SK-N-SH (cell line): ENCODE measurements around the gene SLC6A9. TPM values are rescaled to one million over a fixed set of nuclear protein-coding genes. Genes with fewer than 3 reads are reported as not detected.

ENCODE experiments used
- CTCF ChIA-PET: fragments of 300-600, 350-600 bp; formaldehyde crosslinking; extraction: SDS; loops from one replicate; lab custom pipeline; 2021; lab: Yijun Ruan, JAX
- POLR2A ChIA-PET: fragments of 350-600 bp; sonication (Branson Sonifier 250); formaldehyde crosslinking; extraction: SDS; loops from one replicate; lab custom pipeline; 2020; ENCODE audit warnings: antibody characterized with exemption, inconsistent platforms; lab: Yijun Ruan, JAX
- DNase-seq: peaks from one replicate; pipeline ENCODE4 v3.0.0; 2012
- H2AFZ ChIP-seq: fragments of 200-600 bp; sonication (generic); 2 replicates; pipeline ENCODE4 v1.8.1; 2016; ENCODE audit warnings: antibody characterized with exemption, mild to moderate bottlenecking, low read depth
- H3F3A ChIP-seq: fragments of 200-600 bp; sonication (generic); replicated peaks from 2 replicates; pipeline ENCODE3; 2016; ENCODE audit warnings: antibody characterized with exemption, mild to moderate bottlenecking; ENCODE audit not compliant: insufficient read depth
- H3K27ac ChIP-seq, 2 experiments: fragments of 200-500 bp in 1 of 2; fragments of 200-600 bp in 1 of 2; sonication (Bioruptor generic) in 1 of 2; sonication (generic), shearing (Covaris generic) in 1 of 2; 2 replicates each; pipeline versions ENCODE4 v1.5.1 to v1.6.1; 2014 to 2016; ENCODE audit warnings: low read depth in 2 of 2, inconsistent platforms in 1 of 2, low read length in 1 of 2, mild to moderate bottlenecking in 1 of 2, mixed read lengths in 1 of 2
- H3K27me3 ChIP-seq: fragments of 200-600 bp; sonication (generic), shearing (Covaris generic); 2 replicates; pipeline ENCODE4 v1.6.1; 2016; ENCODE audit warnings: mixed run types; ENCODE audit not compliant: insufficient read depth
- H3K36me3 ChIP-seq, 2 experiments: fragments of 200-500 bp in 1 of 2; fragments of 200-600 bp in 1 of 2; sonication (Bioruptor generic) in 1 of 2; sonication (generic) in 1 of 2; replicated peaks in 1 of 2; 2 replicates each; pipeline versions ENCODE3 to v1.5.1; 2014 to 2016; ENCODE audit warnings: low read length in 1 of 2, mild to moderate bottlenecking in 1 of 2; ENCODE audit not compliant: insufficient read depth in 2 of 2, control insufficient read depth in 1 of 2
- H3K4me1 ChIP-seq, 2 experiments: fragments of 200-500 bp in 1 of 2; fragments of 200-600 bp in 1 of 2; sonication (Bioruptor generic) in 1 of 2; sonication (generic), shearing (Covaris generic) in 1 of 2; 2 replicates each; pipeline versions ENCODE4 v1.5.1 to v1.6.1; 2014 to 2016; ENCODE audit warnings: low read depth in 1 of 2, low read length in 1 of 2, mixed run types in 1 of 2; ENCODE audit not compliant: insufficient read depth in 2 of 2, control insufficient read depth in 1 of 2
- H3K4me2 ChIP-seq: fragments of 200-600 bp; sonication (generic), shearing (Covaris generic); 2 replicates; pipeline ENCODE4 v1.6.1; 2017; ENCODE audit warnings: mixed run types
- H3K4me3 ChIP-seq, 2 experiments: fragments of 200-500 bp in 1 of 2; fragments of 200-600 bp in 1 of 2; sonication (Bioruptor generic) in 1 of 2; sonication (generic), shearing (Covaris generic) in 1 of 2; 2 replicates each; pipeline versions ENCODE4 v1.5.1 to v1.8.1; 2014 to 2016; ENCODE audit warnings: low read depth in 2 of 2, inconsistent platforms in 1 of 2, low read length in 1 of 2, mild to moderate bottlenecking in 1 of 2, mixed read lengths in 1 of 2, moderate library complexity in 1 of 2
- H3K79me2 ChIP-seq: fragments of 200-600 bp; sonication (generic); 2 replicates; pipeline ENCODE4 v1.8.1; 2017; ENCODE audit warnings: mild to moderate bottlenecking; ENCODE audit not compliant: insufficient read depth
- H3K9ac ChIP-seq: fragments of 200-600 bp; sonication (generic); 2 replicates; pipeline ENCODE4 v1.6.1; 2017; ENCODE audit warnings: mixed run types
- H3K9me2 ChIP-seq: fragments of 200-600 bp; sonication (generic); 2 replicates; pipeline ENCODE4 v1.6.1; 2017; ENCODE audit warnings: mixed run types
- H3K9me3 ChIP-seq: fragments of 200-600 bp; sonication (generic); 2 replicates; pipeline ENCODE4 v1.6.1; 2017; ENCODE audit warnings: mixed run types, mild to moderate bottlenecking, moderate library complexity
- H4K20me1 ChIP-seq: fragments of 200-600 bp; sonication (generic); 2 replicates; pipeline ENCODE4 v1.6.1; 2017; ENCODE audit warnings: mild to moderate bottlenecking, mixed run types; ENCODE audit not compliant: insufficient read depth
- CHD2 ChIP-seq: fragments of 150-350 bp; IDR thresholded peaks from 2 replicates; pipeline ENCODE4 v1.6.1; 2018; ENCODE audit warnings: low read length; ENCODE audit not compliant: partially characterized antibody
- CTCF ChIP-seq: fragments of 200-600 bp; sonication (generic); IDR thresholded peaks from 2 replicates; pipeline ENCODE4 v1.6.1; 2017; ENCODE audit warnings: antibody characterized with exemption, mild to moderate bottlenecking, moderate library complexity
- EP300 ChIP-seq, 2 experiments: IDR thresholded peaks; 2 replicates each; pipeline versions ENCODE4 v1.4.0 to v1.6.1; 2012; ENCODE audit warnings: borderline replicate concordance in 1 of 2, low read depth in 1 of 2, low read length in 1 of 2
- EZH2phosphoT487 ChIP-seq: fragments of 200-600 bp; sonication (generic); IDR thresholded peaks from 2 replicates; pipeline ENCODE4 v1.6.1; 2017; ENCODE audit warnings: low read depth, mixed run types, mild to moderate bottlenecking, antibody characterized with exemption, moderate library complexity, borderline replicate concordance
- FOSL2 ChIP-seq: IDR thresholded peaks from 2 replicates; pipeline ENCODE4 v1.4.0; 2012; ENCODE audit warnings: low read depth, mild to moderate bottlenecking, moderate library complexity, borderline replicate concordance
- FOXJ3 ChIP-seq: sonication (generic); formaldehyde crosslinking; IDR thresholded peaks from 2 replicates; pipeline ENCODE4 v1.5.1; 2020; ENCODE audit warnings: mild to moderate bottlenecking, missing genetic modification reagents
- GABPA ChIP-seq: IDR thresholded peaks from 2 replicates; pipeline ENCODE4 v1.4.0; 2012; ENCODE audit warnings: low read depth, mild to moderate bottlenecking
- GATA2 ChIP-seq: sonication (generic); formaldehyde crosslinking; IDR thresholded peaks from 2 replicates; pipeline ENCODE4 v1.5.0; 2020; ENCODE audit warnings: mild to moderate bottlenecking, missing genetic modification reagents
- MAX ChIP-seq: IDR thresholded peaks from 2 replicates; pipeline ENCODE4 v1.4.0; 2012; ENCODE audit warnings: low read depth
- MEF2A ChIP-seq: IDR thresholded peaks from 2 replicates; pipeline ENCODE4 v1.4.0; 2012; ENCODE audit warnings: low read depth, borderline replicate concordance
- NFIC ChIP-seq: IDR thresholded peaks from 2 replicates; pipeline ENCODE4 v1.4.0; 2012; ENCODE audit warnings: borderline replicate concordance
- NRF1 ChIP-seq: IDR thresholded peaks from 2 replicates; pipeline ENCODE4 v1.6.1; 2012; ENCODE audit warnings: low read depth, mild to moderate bottlenecking, low read length
- RCOR1 ChIP-seq: fragments of 150-350 bp; IDR thresholded peaks from 2 replicates; pipeline ENCODE4 v1.6.1; 2017; ENCODE audit warnings: antibody characterized with exemption, low read length
- RFX5 ChIP-seq: IDR thresholded peaks from 2 replicates; pipeline ENCODE4 v1.6.1; 2012; ENCODE audit warnings: mild to moderate bottlenecking, improper control_type of control experiment, low read length
- RXRA ChIP-seq: IDR thresholded peaks from 2 replicates; pipeline ENCODE4 v1.4.0; 2012; ENCODE audit warnings: low read depth, mild to moderate bottlenecking, borderline replicate concordance
- SMC3 ChIP-seq: IDR thresholded peaks from 2 replicates; pipeline ENCODE4 v1.6.1; 2012; ENCODE audit warnings: low read depth, low read length, improper control_type of control experiment
- TEAD4 ChIP-seq: IDR thresholded peaks from 2 replicates; pipeline ENCODE4 v1.4.0; 2012; ENCODE audit warnings: mild to moderate bottlenecking, borderline replicate concordance; ENCODE audit not compliant: insufficient read depth
- USF1 ChIP-seq: IDR thresholded peaks from 2 replicates; pipeline ENCODE4 v1.4.0; 2012; ENCODE audit warnings: low read depth, borderline replicate concordance
- USF2 ChIP-seq: fragments of 150-350 bp; IDR thresholded peaks from 2 replicates; pipeline ENCODE4 v1.6.1; 2017; ENCODE audit warnings: antibody characterized with exemption, low read length, low read depth, borderline replicate concordance
- WGBS: methylation state at CpG from one replicate; pipeline ENCODE4 v1.1.6; 2017; ENCODE audit warnings: low lambda C conversion rate; 5-methylcytosine and 5-hydroxymethylcytosine counted together
- polyA plus RNA-seq, 3 experiments: library from polyadenylated mRNA; depleted of rRNA; stranded (reverse); fragments of >200 nt; gene quantifications; 2 replicates each; pipeline ENCODE4 v1.2.3, GENCODE V29; 2012
- TF ChIP-seq, protein P1 (sequence below): fragments of 150-350 bp; IDR thresholded peaks from 2 replicates; pipeline ENCODE4 v1.6.1; 2016; ENCODE audit warnings: mild to moderate bottlenecking, low read depth, low read length

The SLC6A9 gene
- polyA plus RNA-seq, 1 of the 3 experiments (the other 2 are of a cell fraction), result 3.9 TPM

DNA sequence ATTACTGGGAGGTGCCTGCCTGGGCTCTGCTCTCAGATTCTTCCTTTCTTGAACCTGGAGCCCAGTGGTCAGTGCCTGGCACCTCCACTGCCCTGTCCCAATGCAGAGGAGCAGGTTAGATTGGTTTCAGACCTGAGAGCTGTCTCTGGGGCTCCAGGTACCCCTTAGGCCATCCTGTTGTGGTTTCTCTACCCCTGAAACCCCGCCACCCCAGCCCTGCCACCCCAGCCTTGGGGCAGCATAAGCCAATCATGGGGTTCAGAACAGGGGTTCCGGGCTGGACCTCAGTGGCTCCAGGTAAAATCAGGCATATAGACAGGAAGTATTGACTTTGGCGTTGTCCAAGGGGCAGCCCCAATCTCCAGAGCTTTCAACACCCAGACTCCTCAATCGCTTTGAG is 3.2 kb upstream of the SLC6A9 start:
- no peak overlapping the region for H3K27ac ChIP-seq
- no peak overlapping the region for H3K9ac ChIP-seq
- H3K4me3 ChIP-seq, result no peak overlapping the region
- TF ChIP-seq USF1 (no peak), EZH2phosphoT487 (no peak), MAX (no peak), MEF2A (no peak), CHD2 (no peak), GATA2 (CRISPR knock-in tag) (no peak), RFX5 (no peak), FOXJ3 (CRISPR knock-in tag) (no peak), NFIC (no peak)
- H3K27me3 ChIP-seq, result no peaks in the 10 kb centered on the region
- no peak for DNase-seq
- peaks cover 18 to 44% of the 10 kb centered on the region in 2 experiments; a peak in 3 of 4 replicates for H3K4me1 ChIP-seq
- no peaks in the 10 kb centered on the region for H3K79me2 ChIP-seq
- CTCF ChIA-PET, result interaction anchor here (1.3 to 25.6 kb wide), 7 partner anchors 12 to 271 kb away, joined by 3 to 598 read pairs (median 24); partner anchors contain the start of genes ATP6V0B and CCDC24
- no peak overlapping the region for H3K4me2 ChIP-seq
- peaks cover 16% of the 10 kb centered on the region for H3F3A ChIP-seq
- H2AFZ ChIP-seq, result no peak overlapping the region
- no peaks in the 10 kb centered on the region for H3K9me3 ChIP-seq
- WGBS, result 100% methylated on average over 2 of the region's 4 CpGs
- H3K36me3 ChIP-seq, result no peaks in the 10 kb centered on the region
- no peaks in the 10 kb centered on the region for H4K20me1 ChIP-seq
- no peaks in the 10 kb centered on the region for H3K9me2 ChIP-seq
- POLR2A ChIA-PET, result no interaction called here

GRCh38 chr1:44033756-44034155 is 2.5 kb upstream of the SLC6A9 start:
- Histone ChIP-seq H3K79me2 (no peaks in the 10 kb centered on the region), H3K36me3 (no peaks in the 10 kb centered on the region), H3K27me3 (no peaks in the 10 kb centered on the region), H3K9ac (no peak overlapping the region), H3K4me3 (no peak overlapping the region), H3K4me2 (no peak overlapping the region), H3K4me1 (peaks cover 20 to 47% of the 10 kb centered on the region in 2 experiments; a peak in 3 of 4 replicates), H3F3A (peaks cover 9% of the 10 kb centered on the region), H3K27ac (no peak overlapping the region), H3K9me2 (no peaks in the 10 kb centered on the region), H2AFZ (no peak overlapping the region), H3K9me3 (no peaks in the 10 kb centered on the region), H4K20me1 (no peaks in the 10 kb centered on the region)
- CTCF ChIA-PET, result interaction anchor here (1.3 to 25.6 kb wide), 7 partner anchors 12 to 270 kb away, joined by 3 to 598 read pairs (median 24); partner anchors contain the start of genes ATP6V0B and CCDC24
- 71% methylated on average over 2 of the region's 8 CpGs for WGBS
- POLR2A ChIA-PET, result interaction anchor here (1.1 kb wide), 1 partner anchor 38 kb away, joined by 4 read pairs; no protein-coding TSS in a partner anchor
- peak; percentile 9 for DNase-seq
- TF ChIP-seq FOSL2 (no peak), RXRA (no peak), GABPA (no peak), MAX (no peak), USF2 (no peak), SMC3 (no peak), TEAD4 (no peak), EP300 (IDR thresholded peaks at IDR 0.05; ENCODE audit: borderline replicate concordance in 1 of 2, low read depth in 1 of 2, low read length in 1 of 2) (no peak), FOXJ3 (CRISPR knock-in tag) (no peak), CTCF (no peak), RCOR1 (no peak), NRF1 (no peak)
- TF ChIP-seq, protein P1, sequence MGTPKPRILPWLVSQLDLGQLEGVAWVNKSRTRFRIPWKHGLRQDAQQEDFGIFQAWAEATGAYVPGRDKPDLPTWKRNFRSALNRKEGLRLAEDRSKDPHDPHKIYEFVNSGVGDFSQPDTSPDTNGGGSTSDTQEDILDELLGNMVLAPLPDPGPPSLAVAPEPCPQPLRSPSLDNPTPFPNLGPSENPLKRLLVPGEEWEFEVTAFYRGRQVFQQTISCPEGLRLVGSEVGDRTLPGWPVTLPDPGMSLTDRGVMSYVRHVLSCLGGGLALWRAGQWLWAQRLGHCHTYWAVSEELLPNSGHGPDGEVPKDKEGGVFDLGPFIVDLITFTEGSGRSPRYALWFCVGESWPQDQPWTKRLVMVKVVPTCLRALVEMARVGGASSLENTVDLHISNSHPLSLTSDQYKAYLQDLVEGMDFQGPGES, result no peak
